DND-41 (cell line): ENCODE results near the gene SDK2.

Experiments
- ATAC-seq: fragments of 200-7000 bp; cut with Tn5 transposase; 3 replicates; pipeline ENCODE4 v1.9.1; 2021; ENCODE audit warnings: low read depth; ENCODE audit not compliant: insufficient read depth
- DNase-seq: peaks from one replicate; pipeline ENCODE4 v3.0.0-alpha.2; 2020
- H2AFZ ChIP-seq: 2 replicates; pipeline ENCODE4 v1.6.0; 2012; ENCODE audit warnings: low read depth, low read length
- H3K27ac ChIP-seq: 2 replicates; pipeline ENCODE4 v1.5.1; 2012; ENCODE audit warnings: low read length, inconsistent platforms
- H3K27me3 ChIP-seq: fragments of 200-600 bp; sonication (generic); 2 replicates; pipeline ENCODE4 v1.6.0; 2012; ENCODE audit warnings: low read length, mild to moderate bottlenecking, inconsistent platforms; ENCODE audit not compliant: insufficient read depth, poor library complexity
- H3K36me3 ChIP-seq: 2 replicates; pipeline ENCODE4 v1.5.1; 2012; ENCODE audit warnings: low read length, inconsistent platforms; ENCODE audit not compliant: insufficient read depth
- H3K4me1 ChIP-seq: 2 replicates; pipeline ENCODE4 v1.5.1; 2012; ENCODE audit warnings: mild to moderate bottlenecking, low read length; ENCODE audit not compliant: insufficient read depth
- H3K4me2 ChIP-seq: 2 replicates; pipeline ENCODE4 v1.6.0; 2012; ENCODE audit warnings: mild to moderate bottlenecking, moderate library complexity, low read length, inconsistent platforms; ENCODE audit not compliant: insufficient read depth
- H3K4me3 ChIP-seq, 2 experiments: fragments of 200-600 bp in 1 of 2; shearing (Covaris generic) in 1 of 2; 2 replicates each; pipeline ENCODE4 v1.5.1; 2012 to 2016; ENCODE audit warnings: inconsistent platforms in 2 of 2, low read length in 2 of 2, mild to moderate bottlenecking in 2 of 2, low read depth in 1 of 2, moderate library complexity in 1 of 2
- H3K79me2 ChIP-seq: 2 replicates; pipeline ENCODE4 v1.6.0; 2012; ENCODE audit warnings: low read length, inconsistent platforms; ENCODE audit not compliant: insufficient read depth
- H3K9ac ChIP-seq: 2 replicates; pipeline ENCODE4 v1.6.0; 2012; ENCODE audit warnings: low read depth, mild to moderate bottlenecking, inconsistent platforms, low read length, moderate library complexity
- H3K9me3 ChIP-seq: 2 replicates; pipeline ENCODE4 v1.5.1; 2012; ENCODE audit warnings: low read length, moderate library complexity, mild to moderate bottlenecking, inconsistent platforms; ENCODE audit not compliant: insufficient read depth, severe bottlenecking
- H4K20me1 ChIP-seq: 2 replicates; pipeline ENCODE4 v1.6.0; 2012; ENCODE audit warnings: low read length; ENCODE audit not compliant: insufficient read depth
- EZH2 ChIP-seq: IDR thresholded peaks from 3 replicates; pipeline ENCODE4 v1.6.1; 2012; ENCODE audit warnings: borderline replicate concordance, low read depth, mild to moderate bottlenecking, moderate library complexity, low read length, inconsistent platforms; ENCODE audit not compliant: severe bottlenecking
- TF ChIP-seq, protein P1 (sequence below): IDR thresholded peaks from 2 replicates; pipeline ENCODE4 v1.5.1; 2012; ENCODE audit warnings: borderline replicate concordance, low read length, moderate library complexity, mild to moderate bottlenecking; ENCODE audit not compliant: poor library complexity, severe bottlenecking; ENCODE audit errors: extremely low read depth

Gene SDK2

DNA sequence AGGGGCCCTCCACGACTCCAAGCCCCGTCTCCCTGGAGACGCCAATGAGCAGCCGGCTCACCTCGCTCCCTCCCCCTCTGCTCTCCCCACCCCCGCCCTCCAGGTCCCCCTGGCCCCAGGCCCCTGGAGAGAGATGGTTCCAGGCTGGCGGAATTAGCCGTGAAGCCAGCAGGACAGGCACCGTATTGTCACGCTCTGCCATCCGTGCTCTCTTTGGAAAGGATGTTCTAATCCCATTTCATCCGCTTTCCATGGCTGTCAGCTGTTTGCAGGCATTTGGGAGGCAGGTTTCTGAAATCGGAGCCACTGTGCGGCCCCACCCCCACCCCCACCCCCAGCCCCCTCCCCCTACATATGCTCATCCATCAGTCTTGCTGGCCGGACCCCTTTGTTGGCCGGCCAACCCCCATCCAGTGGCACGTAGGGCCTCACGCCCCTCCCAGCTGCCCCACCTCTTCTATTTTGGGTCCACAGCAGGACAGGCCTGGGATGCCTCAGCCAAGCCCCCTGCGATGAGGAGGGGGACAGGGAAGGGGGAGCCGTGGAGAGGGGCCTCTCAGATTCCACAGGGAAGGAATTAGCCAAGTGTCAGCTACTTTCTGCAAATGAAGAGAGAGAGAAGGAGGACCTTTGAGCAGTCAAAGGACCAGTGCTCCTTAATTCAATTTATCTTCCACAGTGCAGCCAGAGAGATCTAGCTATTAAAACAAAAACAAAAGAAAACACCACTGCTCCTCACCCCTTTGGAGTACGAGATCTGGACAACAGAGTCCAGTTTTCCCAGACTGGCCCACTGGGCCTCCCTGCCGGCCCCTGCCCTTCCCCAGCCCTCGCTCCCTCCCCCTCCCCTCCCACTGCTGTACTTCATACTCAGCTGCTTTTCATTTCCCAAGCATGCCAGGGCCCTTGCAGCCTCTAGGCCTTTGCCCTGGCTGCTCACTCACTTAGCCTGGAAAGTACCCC is 30.7 kb downstream of the SDK2 start:
- no peak overlapping the region for H3K4me2 ChIP-seq
- H3K27me3 ChIP-seq: no peaks in the 10 kb centered on the region
- no peaks in the 10 kb centered on the region for H3K36me3 ChIP-seq
- H3K9me3 ChIP-seq: peaks cover 1% of the 10 kb centered on the region
- H4K20me1 ChIP-seq: peaks cover 3% of the 10 kb centered on the region; the same call in 1 of the 2 replicates
- no peak overlapping the region for H3K4me3 ChIP-seq
- ATAC-seq: no peak
- H3K9ac ChIP-seq: no peak overlapping the region
- no peak overlapping the region for H3K27ac ChIP-seq
- no peaks in the 10 kb centered on the region for H3K79me2 ChIP-seq
- DNase-seq: no peak
- TF ChIP-seq EZH2: no peak
- TF ChIP-seq, protein P1, sequence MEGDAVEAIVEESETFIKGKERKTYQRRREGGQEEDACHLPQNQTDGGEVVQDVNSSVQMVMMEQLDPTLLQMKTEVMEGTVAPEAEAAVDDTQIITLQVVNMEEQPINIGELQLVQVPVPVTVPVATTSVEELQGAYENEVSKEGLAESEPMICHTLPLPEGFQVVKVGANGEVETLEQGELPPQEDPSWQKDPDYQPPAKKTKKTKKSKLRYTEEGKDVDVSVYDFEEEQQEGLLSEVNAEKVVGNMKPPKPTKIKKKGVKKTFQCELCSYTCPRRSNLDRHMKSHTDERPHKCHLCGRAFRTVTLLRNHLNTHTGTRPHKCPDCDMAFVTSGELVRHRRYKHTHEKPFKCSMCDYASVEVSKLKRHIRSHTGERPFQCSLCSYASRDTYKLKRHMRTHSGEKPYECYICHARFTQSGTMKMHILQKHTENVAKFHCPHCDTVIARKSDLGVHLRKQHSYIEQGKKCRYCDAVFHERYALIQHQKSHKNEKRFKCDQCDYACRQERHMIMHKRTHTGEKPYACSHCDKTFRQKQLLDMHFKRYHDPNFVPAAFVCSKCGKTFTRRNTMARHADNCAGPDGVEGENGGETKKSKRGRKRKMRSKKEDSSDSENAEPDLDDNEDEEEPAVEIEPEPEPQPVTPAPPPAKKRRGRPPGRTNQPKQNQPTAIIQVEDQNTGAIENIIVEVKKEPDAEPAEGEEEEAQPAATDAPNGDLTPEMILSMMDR: no peak
- no peaks in the 10 kb centered on the region for H3K4me1 ChIP-seq
- no peak overlapping the region for H2AFZ ChIP-seq

DNA sequence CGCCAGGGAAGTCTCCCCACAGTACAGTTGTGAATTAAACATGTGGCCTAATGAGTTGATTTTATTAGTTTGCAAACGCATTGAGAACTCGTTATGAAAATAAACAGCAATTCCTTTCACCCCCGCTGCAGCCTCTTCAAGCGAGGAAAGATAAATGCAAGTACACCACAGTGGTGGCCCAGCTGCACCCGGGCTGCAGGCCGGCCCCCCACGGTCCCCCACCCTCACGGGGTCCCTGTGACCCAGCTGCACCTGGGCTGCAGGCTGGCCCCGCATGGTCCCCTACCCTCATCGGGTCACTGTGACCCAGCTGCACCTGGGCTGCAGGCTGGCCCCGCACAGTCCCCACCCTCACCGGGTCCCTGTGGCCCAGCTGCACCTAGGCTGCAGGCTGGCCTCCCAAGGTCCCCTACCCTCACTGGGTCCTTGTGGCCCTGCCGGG is 32.2 kb downstream of the SDK2 start:
- Histone ChIP-seq H3K9ac (no peak overlapping the region), H3K27ac (no peak overlapping the region), H3K9me3 (no peaks in the 10 kb centered on the region), H4K20me1 (peaks cover 3% of the 10 kb centered on the region; the same call in 1 of the 2 replicates), H3K4me1 (no peaks in the 10 kb centered on the region), H2AFZ (no peak overlapping the region), H3K79me2 (no peaks in the 10 kb centered on the region), H3K36me3 (no peaks in the 10 kb centered on the region), H3K4me3 (no peak overlapping the region), H3K27me3 (no peaks in the 10 kb centered on the region), H3K4me2 (no peak overlapping the region)
- DNase-seq: no peak
- no peak for ATAC-seq
- TF ChIP-seq EZH2: no peak
- TF ChIP-seq, protein P1: no peak

DNA sequence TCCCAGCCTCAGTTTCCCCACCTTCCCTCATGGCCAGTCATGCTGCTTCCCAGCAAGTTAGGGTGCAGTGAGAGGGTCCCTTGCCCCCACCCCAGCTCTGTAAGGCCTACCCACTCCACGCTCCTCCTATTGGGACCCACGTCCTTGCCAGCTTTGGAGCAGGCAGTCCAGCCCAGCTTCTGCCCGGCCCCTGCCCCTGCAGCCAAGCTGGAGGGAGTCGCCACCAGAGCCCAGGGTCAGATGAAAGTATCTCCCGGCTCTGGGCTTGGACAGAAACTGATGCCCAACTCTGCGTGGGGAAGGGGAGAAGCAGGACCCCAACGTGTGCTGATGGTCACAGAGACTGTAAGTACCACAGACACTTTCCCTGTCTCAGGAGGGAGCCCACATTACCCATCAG is 32.6 kb downstream of the SDK2 start:
- H3K4me1 ChIP-seq: no peaks in the 10 kb centered on the region
- TF ChIP-seq, protein P1: no peak
- TF ChIP-seq EZH2: no peak
- no peaks in the 10 kb centered on the region for H3K27me3 ChIP-seq
- peaks cover 3% of the 10 kb centered on the region; the same call in 1 of the 2 replicates for H4K20me1 ChIP-seq
- no peak overlapping the region for H3K4me3 ChIP-seq
- H3K9me3 ChIP-seq: no peaks in the 10 kb centered on the region
- ATAC-seq (no peak), DNase-seq (no peak)
- H3K4me2 ChIP-seq: no peak overlapping the region
- no peak overlapping the region for H3K27ac ChIP-seq
- no peaks in the 10 kb centered on the region for H3K79me2 ChIP-seq
- no peaks in the 10 kb centered on the region for H3K36me3 ChIP-seq
- no peak overlapping the region for H3K9ac ChIP-seq
- H2AFZ ChIP-seq: no peak overlapping the region
